ENCODE measurements around the gene LRRC74A.

Gene LRRC74A

DNA sequence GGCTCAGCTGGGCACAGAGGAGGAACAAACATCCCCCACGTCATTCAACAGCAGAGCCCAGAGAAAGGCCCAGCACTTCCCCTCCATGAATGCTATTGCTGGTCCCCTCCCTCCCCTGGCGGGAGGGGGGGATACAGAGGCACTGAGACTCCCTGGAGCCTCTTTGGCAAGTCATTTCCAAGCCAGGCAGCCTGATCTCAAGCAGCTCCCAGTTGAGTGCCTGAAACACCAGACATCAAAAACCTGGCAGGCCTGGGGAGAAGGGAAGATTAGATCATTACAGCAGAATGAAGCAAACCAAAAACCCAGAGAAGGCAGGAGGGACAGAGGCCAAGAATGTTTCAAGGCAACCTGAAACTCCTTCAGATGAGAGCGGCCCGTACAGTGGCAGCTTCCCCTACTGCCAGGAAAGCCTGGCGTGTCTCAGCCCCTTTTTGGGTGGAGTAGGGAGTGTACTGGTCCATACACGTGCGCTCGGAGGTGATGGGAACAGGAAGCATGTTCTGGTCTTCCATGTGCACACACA lies 92.1 kb downstream of the LRRC74A start:
- DNase-seq (ENCODE audit: insufficient read length, low spot score) (peak; percentile 70), FAIRE-seq (no peak)

DNA sequence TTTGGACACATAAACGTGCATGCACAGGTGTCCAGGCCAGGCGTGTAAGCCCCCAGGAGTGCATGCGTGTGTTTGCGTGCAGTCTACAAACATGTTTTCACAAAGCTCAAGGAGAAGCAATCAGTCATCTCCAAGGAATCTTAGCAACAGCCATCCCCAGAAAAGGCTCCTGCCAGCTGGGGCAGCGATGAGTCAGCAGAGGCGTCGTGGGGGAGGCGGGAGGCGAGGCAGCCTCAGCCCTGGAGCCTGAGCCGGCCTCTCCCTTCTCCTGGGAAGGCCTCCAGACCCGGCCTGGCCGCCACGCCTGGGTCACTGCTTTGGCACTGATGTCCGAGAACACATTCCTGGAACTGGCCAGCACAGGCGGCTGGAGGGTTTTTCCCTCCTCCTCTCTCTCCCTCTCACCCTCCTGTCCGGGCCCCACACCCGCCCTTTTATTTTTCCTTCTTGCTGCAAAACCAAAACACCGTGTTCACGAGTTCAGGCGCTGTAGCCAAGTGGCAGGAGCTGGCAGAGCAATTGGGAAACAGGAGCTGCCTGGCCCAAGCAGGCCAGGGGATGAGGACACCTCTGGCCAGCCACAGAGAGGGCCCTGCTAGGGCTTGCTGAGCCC lies 92.7 kb downstream of the LRRC74A start:
- FAIRE-seq (peak; percentile 100), DNase-seq (ENCODE audit: insufficient read length, low spot score) (peak; percentile 99)
